Subcutaneous adipose tissue (tissue), 4 donors: Measurements from ENCODE around the gene KATNIP. TPM values are rescaled to one million over a fixed set of nuclear protein-coding genes. Genes with fewer than 3 reads are reported as not detected.

Experiments
- total RNA-seq, 4 donors: library from RNA; depleted of rRNA; stranded (reverse); fragments of >200 nt; gene quantifications; one replicate each; pipeline ENCODE4 v1.1.0, GENCODE V29; 2016
- TF ChIP-seq, protein P1 (sequence below): fragments of 450-650 bp; IDR thresholded peaks from one replicate; pipeline ENCODE4 v1.5.1; 2016; ENCODE audit warnings: low read depth, mild to moderate bottlenecking, control low read depth, antibody characterized with exemption, moderate library complexity

KATNIP gene
- total RNA-seq = 10 to 100 TPM; 13.0 to 22.9 (median 15.8) TPM

DNA sequence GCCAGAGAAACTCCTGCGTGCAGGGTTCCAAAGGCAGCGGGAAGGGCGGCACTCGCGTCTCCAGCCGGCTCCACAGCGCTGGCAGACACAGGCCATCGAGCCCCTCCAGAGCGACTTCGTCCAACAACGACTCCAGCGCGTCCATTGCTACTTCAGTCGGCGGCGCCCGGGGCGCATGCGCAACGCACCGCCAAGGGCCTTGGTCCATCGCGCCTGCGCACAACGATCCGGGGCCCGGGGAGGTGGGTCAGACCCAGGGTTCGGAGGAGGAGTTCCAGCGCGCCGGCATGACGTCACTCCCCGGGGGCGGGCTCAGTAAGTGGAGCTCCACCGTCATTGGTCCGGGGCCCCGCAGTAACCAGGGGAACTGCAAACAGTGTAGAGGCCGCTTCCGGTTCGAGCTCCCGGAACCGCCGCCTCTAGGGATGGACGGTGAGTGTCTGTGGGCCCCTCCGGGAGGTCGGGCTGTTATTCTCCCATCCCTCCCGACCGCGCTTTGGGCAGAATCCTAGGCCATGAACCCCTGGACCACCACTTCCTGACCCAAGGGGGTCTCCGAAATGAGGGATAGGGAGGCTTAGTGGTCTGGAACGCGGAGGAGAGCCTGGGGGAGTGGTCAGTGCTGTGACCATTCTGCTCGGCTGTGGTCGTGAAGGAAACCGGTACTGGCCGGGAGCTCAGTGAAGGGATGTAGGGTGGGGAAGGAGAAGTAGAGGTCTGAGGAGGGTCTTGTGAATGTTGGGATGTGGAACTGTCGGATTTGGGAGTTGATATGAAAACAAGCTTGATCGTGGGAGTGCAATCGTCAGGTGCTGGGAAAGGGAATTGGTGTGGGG lies at the start of gene KATNIP, which contains the start of gene GTF3C1:
Gene KATNIP (plus strand): TSS at position 399 of the 836 bp plus-strand sequence. CDS start 27 bp downstream, at position 426.
Gene GTF3C1 (minus strand): TSS at position 168 of the 836 bp plus-strand sequence. CDS start 23 bp downstream, at position 145.
- TF ChIP-seq, protein P1, sequence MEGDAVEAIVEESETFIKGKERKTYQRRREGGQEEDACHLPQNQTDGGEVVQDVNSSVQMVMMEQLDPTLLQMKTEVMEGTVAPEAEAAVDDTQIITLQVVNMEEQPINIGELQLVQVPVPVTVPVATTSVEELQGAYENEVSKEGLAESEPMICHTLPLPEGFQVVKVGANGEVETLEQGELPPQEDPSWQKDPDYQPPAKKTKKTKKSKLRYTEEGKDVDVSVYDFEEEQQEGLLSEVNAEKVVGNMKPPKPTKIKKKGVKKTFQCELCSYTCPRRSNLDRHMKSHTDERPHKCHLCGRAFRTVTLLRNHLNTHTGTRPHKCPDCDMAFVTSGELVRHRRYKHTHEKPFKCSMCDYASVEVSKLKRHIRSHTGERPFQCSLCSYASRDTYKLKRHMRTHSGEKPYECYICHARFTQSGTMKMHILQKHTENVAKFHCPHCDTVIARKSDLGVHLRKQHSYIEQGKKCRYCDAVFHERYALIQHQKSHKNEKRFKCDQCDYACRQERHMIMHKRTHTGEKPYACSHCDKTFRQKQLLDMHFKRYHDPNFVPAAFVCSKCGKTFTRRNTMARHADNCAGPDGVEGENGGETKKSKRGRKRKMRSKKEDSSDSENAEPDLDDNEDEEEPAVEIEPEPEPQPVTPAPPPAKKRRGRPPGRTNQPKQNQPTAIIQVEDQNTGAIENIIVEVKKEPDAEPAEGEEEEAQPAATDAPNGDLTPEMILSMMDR = no peak

DNA sequence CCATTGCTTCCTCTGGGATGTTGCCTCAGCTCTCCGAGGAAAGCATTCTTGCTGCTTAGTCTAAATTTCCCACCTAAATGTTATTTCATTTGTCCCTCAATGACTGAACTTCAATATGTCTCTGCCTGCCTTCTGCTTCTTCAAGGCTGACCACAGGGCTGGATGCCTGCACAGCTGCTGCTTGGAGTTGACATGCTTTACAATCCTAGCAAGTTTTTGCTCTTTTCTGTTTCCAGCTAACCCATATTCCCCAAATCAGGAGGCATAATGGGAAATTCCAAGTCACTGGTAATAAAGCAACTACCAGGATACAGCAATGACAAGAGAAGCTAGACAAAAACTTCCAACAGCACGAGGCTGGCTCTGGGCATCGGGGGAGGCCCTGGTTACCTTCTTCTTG lies 49.1 kb upstream of the KATNIP start:
- TF ChIP-seq, protein P1 = no peak

DNA sequence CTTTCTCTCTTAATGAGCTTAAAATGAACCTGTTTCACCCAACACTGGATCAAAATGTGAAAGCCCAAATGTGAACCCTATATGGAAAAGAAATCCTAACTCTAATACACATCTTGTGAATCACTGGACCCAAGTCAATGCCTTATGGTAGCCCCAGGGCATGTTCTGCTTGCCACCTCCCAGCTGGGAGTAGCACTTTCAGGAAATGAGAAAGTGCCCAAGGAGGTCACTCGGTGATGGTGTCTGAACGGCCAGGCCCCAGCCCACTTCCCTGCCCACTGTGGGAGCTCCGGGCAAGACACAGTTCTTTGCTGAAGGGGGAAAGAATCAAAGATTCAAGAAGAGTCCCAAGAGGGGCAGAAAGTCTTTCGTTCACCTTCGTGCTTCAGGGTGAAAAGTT lies 46.3 kb upstream of the KATNIP start:
- TF ChIP-seq, protein P1 = no peak

DNA sequence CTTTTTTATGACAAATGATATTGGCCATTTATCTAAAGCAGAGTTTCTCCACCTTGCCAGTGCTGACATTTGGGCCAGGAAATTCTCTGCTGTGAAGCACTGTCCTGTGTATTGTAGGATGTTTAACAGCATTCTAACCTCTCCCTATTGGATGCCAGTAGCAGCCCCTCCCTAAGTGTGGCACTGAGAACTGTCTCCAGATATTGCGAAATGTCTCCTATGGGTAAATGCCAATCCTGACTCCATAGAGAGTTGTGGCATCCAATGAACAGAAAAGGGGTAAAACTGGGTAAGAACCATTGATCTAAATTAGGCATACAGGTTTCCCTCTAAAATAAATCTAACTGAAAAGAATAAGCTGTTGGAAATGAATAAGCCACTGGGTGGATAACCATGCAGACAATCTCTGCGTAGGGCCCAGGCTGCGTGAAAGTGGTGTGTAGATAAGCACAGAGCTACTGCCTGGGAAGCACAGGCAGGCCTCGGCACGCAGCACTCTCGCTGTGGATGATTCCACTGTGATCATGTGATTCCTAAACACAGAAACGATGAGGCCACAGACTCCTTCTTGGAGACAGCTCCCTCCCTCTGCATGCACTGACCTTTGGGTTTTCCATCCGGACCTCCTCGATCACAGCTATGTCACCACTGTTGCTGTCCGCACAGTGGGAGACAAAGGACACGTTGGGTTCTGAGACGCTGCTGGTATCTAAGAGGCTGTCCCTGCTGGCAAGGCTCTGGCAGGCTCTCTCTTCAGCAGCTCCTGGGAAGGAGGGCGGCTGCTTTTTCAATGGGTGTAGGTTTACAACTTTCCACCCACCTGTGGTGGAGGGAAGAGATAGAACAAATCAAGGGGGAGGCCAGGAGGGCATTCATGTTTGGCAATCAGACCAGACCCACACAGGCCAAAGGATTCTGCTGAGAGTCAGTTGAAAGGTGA lies 44.4 kb upstream of the KATNIP start:
- TF ChIP-seq, protein P1 = no peak

DNA sequence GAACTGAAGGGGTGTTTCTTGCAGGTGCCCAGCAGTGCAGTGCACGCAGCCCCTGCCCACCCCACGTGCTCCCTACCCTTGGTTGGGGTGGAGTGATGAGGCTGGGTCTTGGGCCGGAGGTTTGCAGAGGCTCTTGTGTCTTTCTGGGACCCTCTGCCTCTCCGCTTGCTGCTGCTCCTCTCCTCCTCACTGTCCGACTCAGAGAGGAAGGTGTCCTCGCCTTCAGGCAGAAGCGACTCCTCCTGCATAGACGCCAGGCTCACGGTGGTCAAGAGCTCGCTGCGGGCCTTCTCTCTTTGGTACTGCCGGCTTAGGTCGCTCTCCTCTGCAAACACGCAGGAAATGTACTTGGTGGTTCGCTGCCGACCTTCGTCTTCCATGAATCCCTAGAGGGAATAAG lies 43.2 kb upstream of the KATNIP start:
- TF ChIP-seq, protein P1 = no peak

DNA sequence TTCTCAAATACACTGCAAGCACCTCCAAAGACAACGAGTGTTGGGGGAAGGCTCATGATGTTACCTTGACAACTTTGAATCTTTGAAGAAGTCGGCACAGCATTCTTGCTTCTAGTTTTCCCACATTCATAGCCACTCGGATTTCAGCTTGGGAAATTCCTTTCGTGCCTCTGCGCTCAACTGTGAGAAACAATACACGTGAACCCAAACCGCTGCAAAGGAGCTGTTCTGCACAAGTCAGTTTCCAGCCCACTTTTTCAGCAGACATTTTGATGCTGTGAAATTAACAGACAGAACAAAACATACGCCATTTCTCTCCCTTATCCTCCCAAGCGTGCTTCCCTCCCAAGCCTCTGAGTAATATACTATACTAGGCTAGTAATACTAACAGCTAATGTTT lies 41.5 kb upstream of the KATNIP start:
- TF ChIP-seq, protein P1 = no peak
